CD4-positive, CD25-positive, alpha-beta regulatory T cell (primary cell): Measurements from ENCODE around the gene RTEL1. TPM values are rescaled to one million over a fixed set of nuclear protein-coding genes. Genes with fewer than 3 reads are reported as not detected.

ENCODE experiments used
- ATAC-seq, 2 donors: fragments of 150-1000 bp; cut with Tn5 transposase; one replicate each; pipeline ENCODE4 v1.10.0; 2021; ENCODE audit warnings: low read depth in 2 of 2, moderate number of reproducible peaks in 2 of 2, moderate library complexity in 1 of 2
- DNase-seq, 3 donors: peaks; one replicate each; pipeline versions ENCODE4 v3.0.0 to v3.0.0-alpha.2; 2012 to 2022; ENCODE audit warnings: mixed read lengths in 1 of 3
- H3K27ac ChIP-seq: one replicate; pipeline ENCODE4 v1.7.0; 2013; ENCODE audit warnings: mild to moderate bottlenecking, low read length; ENCODE audit not compliant: insufficient read depth, poor library complexity, severe bottlenecking
- H3K27me3 ChIP-seq: one replicate; pipeline ENCODE4 v1.7.0; 2013; ENCODE audit warnings: low read length; ENCODE audit not compliant: control insufficient read depth, insufficient read depth
- H3K36me3 ChIP-seq: one replicate; pipeline ENCODE4 v1.7.0; 2013; ENCODE audit warnings: mild to moderate bottlenecking, low read length, moderate library complexity; ENCODE audit not compliant: control insufficient read depth, insufficient read depth
- H3K4me1 ChIP-seq: 2 replicates; pipeline ENCODE4 v1.7.0; 2013; ENCODE audit warnings: mild to moderate bottlenecking, low read length; ENCODE audit not compliant: insufficient read depth, control insufficient read depth, poor library complexity, severe bottlenecking
- H3K4me3 ChIP-seq: one replicate; pipeline ENCODE4 v1.7.0; 2013; ENCODE audit warnings: low read depth, mild to moderate bottlenecking, low read length, moderate library complexity
- H3K9me3 ChIP-seq, 2 experiments: 1 replicate in 1 of 2; 2 replicates in 1 of 2; pipeline ENCODE4 v1.7.0; 2013; ENCODE audit warnings: low read length in 2 of 2, mild to moderate bottlenecking in 1 of 2, moderate library complexity in 1 of 2; ENCODE audit not compliant: control insufficient read depth in 2 of 2
- H3K27ac Mint-ChIP-seq, 3 donors: one replicate each; pipeline ENCODE4 v1.8.0; 2020 to 2022; ENCODE audit warnings: mild to moderate bottlenecking in 3 of 3, mixed read lengths in 3 of 3, moderate library complexity in 2 of 3
- H3K27me3 Mint-ChIP-seq: one replicate; pipeline ENCODE4 v1.8.0; 2022; ENCODE audit warnings: mild to moderate bottlenecking, mixed read lengths
- H3K36me3 Mint-ChIP-seq: one replicate; pipeline ENCODE4 v1.8.0; 2020; ENCODE audit warnings: mixed read lengths
- H3K4me1 Mint-ChIP-seq, 4 donors: one replicate each; pipeline ENCODE4 v1.8.0; 2020 to 2022; ENCODE audit warnings: mixed read lengths in 4 of 4, mild to moderate bottlenecking in 1 of 4
- H3K4me3 Mint-ChIP-seq, 4 donors: one replicate each; pipeline ENCODE4 v1.8.0; 2020 to 2022; ENCODE audit warnings: mild to moderate bottlenecking in 4 of 4, mixed read lengths in 4 of 4, moderate library complexity in 3 of 4
- H3K9me3 Mint-ChIP-seq, 7 donors: one replicate each; pipeline ENCODE4 v1.8.0; 2020 to 2022; ENCODE audit warnings: mixed read lengths in 7 of 7, mild to moderate bottlenecking in 3 of 7, moderate library complexity in 2 of 7
- polyA plus RNA-seq, 4 donors: library from polyadenylated mRNA; unstranded; fragments of 300-500 nt; fragmentation: Illumina TruSeq; gene quantifications; one replicate each; pipeline ENCODE4 v1.2.3, GENCODE V29; 2021
- total RNA-seq: library from RNA; stranded (reverse); gene quantifications from one replicate; pipeline ENCODE4 v1.2.3, GENCODE V29; 2022

RTEL1 gene
- total and polyA plus RNA-seq, 5 donors from 2014 or later: 1.8 to 38.3 (median 2.8) TPM

DNA sequence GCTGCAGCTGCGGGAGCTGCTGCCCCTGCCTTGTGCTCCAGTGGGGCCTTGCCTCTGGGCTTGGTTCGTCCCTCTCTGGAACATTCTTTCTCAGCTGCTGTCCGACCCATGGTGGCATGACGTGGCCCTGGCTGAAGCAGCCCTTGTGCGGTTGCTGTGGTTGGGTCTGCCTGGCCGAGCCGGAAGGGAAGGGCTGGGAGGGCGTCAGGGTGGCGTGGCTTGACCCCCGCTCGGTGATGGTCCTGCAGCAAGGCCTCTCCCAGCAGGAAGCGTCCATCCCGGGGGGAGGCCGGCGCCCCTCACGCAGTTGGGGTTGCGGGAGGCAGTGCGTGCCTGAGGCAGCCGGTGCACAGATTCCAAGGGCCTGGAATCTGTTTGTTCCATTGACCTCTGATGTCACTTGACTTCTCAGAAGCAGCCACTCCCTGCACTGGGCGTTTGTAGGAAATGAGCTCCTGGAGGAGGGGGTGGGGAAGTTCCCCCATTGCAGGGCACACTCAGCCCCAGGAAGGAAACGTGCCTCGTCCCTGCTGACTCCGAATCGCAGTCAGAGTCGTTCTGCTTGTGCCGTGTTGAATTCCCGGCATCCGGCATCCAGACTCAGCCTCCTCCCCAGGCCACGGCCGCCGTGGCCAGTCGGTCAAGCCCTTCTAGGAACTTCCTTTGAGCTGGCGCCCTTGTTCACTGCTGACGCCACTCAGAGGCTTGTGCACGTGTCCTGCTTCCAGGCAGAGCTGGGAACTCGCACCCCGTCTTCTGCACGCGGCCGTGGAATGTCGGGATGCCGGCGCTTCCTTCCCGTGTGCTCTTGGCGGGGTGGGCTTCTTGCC is 28.6 kb downstream of the RTEL1 start:
- H3K36me3 Mint-ChIP-seq: no peaks in the 10 kb centered on the region
- H3K9me3 Mint-ChIP-seq: no peaks in the 10 kb centered on the region
- Histone ChIP-seq H3K27ac (no peak overlapping the region), H3K9me3 (no peaks in the 10 kb centered on the region), H3K4me3 (no peak overlapping the region), H3K36me3 (no peaks in the 10 kb centered on the region), H3K4me1 (peaks cover 10% of the 10 kb centered on the region), H3K27me3 (no peaks in the 10 kb centered on the region)
- H3K4me3 Mint-ChIP-seq: no peak overlapping the region
- peak; percentile 19 to 30 for ATAC-seq
- no peaks in the 10 kb centered on the region for H3K27me3 Mint-ChIP-seq
- peaks cover 0 to 3% (median 0%) of the 10 kb centered on the region in 4 donors for H3K4me1 Mint-ChIP-seq
- peak in 1 of 3 donors; percentile 47 for DNase-seq
- H3K27ac Mint-ChIP-seq: peak overlapping the region in 1 of 3 donors; percentile 66

GRCh38 chr20:63687419-63688178 is 29.5 kb downstream of the RTEL1 start:
- Histone ChIP-seq H3K27ac (no peak overlapping the region), H3K4me3 (no peak overlapping the region)
- no peak overlapping the region for H3K27ac Mint-ChIP-seq

GRCh38 chr20:63688228-63689045 is 30.3 kb downstream of the RTEL1 start:
- no peak overlapping the region for H3K27ac ChIP-seq
- H3K4me3 ChIP-seq: no peak overlapping the region
- Mint-ChIP-seq H3K36me3 (no peaks in the 10 kb centered on the region), H3K4me1 (peaks cover 0 to 7% (median 0%) of the 10 kb centered on the region in 4 donors), H3K27me3 (no peaks in the 10 kb centered on the region), H3K4me3 (no peak overlapping the region), H3K27ac (no peak overlapping the region), H3K9me3 (no peaks in the 10 kb centered on the region)
- peaks cover 10% of the 10 kb centered on the region for H3K4me1 ChIP-seq
- no peaks in the 10 kb centered on the region for H3K27me3 ChIP-seq
- no peaks in the 10 kb centered on the region for H3K36me3 ChIP-seq
- DNase-seq: no peak
- H3K9me3 ChIP-seq: no peaks in the 10 kb centered on the region
- no peak for ATAC-seq

More at GRCh38 chr20:63687419-63688178, 29.5 kb downstream of the RTEL1 start:
- Mint-ChIP-seq H3K9me3 (no peaks in the 10 kb centered on the region), H3K36me3 (no peaks in the 10 kb centered on the region), H3K4me3 (no peak overlapping the region), H3K27me3 (no peaks in the 10 kb centered on the region), H3K4me1 (peaks cover 0 to 7% (median 0%) of the 10 kb centered on the region in 4 donors)
- H3K4me1 ChIP-seq: peaks cover 10% of the 10 kb centered on the region
- H3K27me3 ChIP-seq: no peaks in the 10 kb centered on the region
- H3K36me3 ChIP-seq: no peaks in the 10 kb centered on the region
- ATAC-seq (no peak), DNase-seq (no peak)
- no peaks in the 10 kb centered on the region for H3K9me3 ChIP-seq

GRCh38 chr20:63689046-63690002 is 31.2 kb downstream of the RTEL1 start:
- ATAC-seq: no peak
- Mint-ChIP-seq H3K4me3 (no peak overlapping the region), H3K4me1 (peaks cover 0 to 7% (median 0%) of the 10 kb centered on the region in 4 donors), H3K27me3 (no peaks in the 10 kb centered on the region), H3K9me3 (peaks cover 0 to 3% (median 0%) of the 10 kb centered on the region in 7 donors), H3K27ac (no peak overlapping the region), H3K36me3 (no peaks in the 10 kb centered on the region)
- Histone ChIP-seq H3K4me1 (peaks cover 10% of the 10 kb centered on the region), H3K4me3 (no peak overlapping the region), H3K36me3 (no peaks in the 10 kb centered on the region), H3K27ac (no peak overlapping the region), H3K9me3 (no peaks in the 10 kb centered on the region), H3K27me3 (no peaks in the 10 kb centered on the region)
- DNase-seq: no peak

- peaks cover 0 to 3% (median 0%) of the 10 kb centered on the region in 7 donors for H3K9me3 Mint-ChIP-seq
- no peaks in the 10 kb centered on the region for H3K27me3 Mint-ChIP-seq
- peaks cover 0 to 7% (median 0%) of the 10 kb centered on the region in 4 donors for H3K4me1 Mint-ChIP-seq
- Histone ChIP-seq H3K4me1 (peaks cover 10% of the 10 kb centered on the region), H3K9me3 (no peaks in the 10 kb centered on the region), H3K36me3 (no peaks in the 10 kb centered on the region), H3K27ac (no peak overlapping the region), H3K4me3 (no peak overlapping the region), H3K27me3 (no peaks in the 10 kb centered on the region)
- H3K27ac Mint-ChIP-seq: no peak overlapping the region
- ATAC-seq (no peak), DNase-seq (no peak)
- no peaks in the 10 kb centered on the region for H3K36me3 Mint-ChIP-seq
- H3K4me3 Mint-ChIP-seq: no peak overlapping the region
Observed at GRCh38 chr20:63690003-63690897, 32.1 kb downstream of the RTEL1 start.

DNA sequence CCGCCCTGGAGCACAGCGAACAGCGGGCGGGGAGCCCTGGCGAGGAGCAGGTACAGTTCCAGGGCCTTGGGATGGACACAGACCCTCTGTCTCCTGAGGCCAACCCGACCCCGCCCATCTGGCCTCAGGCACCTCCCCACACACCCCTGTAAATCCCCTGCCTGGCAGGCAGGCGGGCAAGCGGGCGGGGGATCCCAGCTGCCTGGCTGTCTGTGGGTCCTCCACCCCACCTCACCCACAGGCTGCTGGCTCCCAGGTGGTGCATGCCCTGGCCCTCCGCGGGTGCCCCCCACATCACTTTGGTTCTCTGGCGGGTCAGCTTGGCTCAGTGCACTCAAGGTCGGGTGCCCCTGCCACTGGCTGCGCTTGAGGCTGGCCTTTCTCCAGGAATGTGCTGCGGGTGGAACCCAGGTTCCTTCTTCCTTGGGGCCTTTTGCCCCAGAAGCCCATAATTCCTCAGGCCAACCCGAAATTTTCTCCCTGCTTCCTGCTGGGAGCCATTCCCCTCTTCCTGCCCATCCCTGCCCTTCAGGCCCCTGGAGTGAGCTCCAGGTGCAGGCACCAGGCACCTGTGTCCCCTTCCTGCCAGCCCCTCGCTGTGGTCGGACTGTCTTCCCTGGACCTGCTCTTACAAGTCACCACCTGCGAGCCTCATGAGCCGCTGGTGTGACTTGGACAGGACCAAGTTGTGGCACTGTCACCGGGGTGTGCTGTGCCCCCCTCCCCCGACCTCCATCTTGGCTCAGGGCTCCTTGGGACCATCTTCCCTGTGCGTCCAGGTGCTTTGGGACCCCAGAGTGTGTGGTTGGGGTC is 33.0 kb downstream of the RTEL1 start:
- peaks cover 0 to 10% (median 0%) of the 10 kb centered on the region in 4 donors for H3K4me1 Mint-ChIP-seq
- no peaks in the 10 kb centered on the region for H3K36me3 ChIP-seq
- no peaks in the 10 kb centered on the region for H3K9me3 ChIP-seq
- ATAC-seq (no peak), DNase-seq (no peak)
- no peaks in the 10 kb centered on the region for H3K27me3 Mint-ChIP-seq
- H3K9me3 Mint-ChIP-seq: peaks cover 0 to 4% (median 0%) of the 10 kb centered on the region in 7 donors
- H3K27me3 ChIP-seq: no peaks in the 10 kb centered on the region
- no peak overlapping the region for H3K4me3 Mint-ChIP-seq
- no peak overlapping the region for H3K27ac ChIP-seq
- peak overlapping the region in 1 of 3 donors; percentile 66 for H3K27ac Mint-ChIP-seq
- H3K4me1 ChIP-seq: peaks cover 13% of the 10 kb centered on the region
- no peaks in the 10 kb centered on the region for H3K36me3 Mint-ChIP-seq
- H3K4me3 ChIP-seq: no peak overlapping the region
